ENCODE results near the gene ZNF93. TPM values are rescaled to one million over a fixed set of nuclear protein-coding genes. Genes with fewer than 3 reads are reported as not detected.

The ZNF93 gene
- total and polyA plus RNA-seq, 2 of the 13 experiments (the other 11 are each of a cell fraction or from before 2014, with no cell fraction given) = 0.49 to 0.66 TPM

DNA sequence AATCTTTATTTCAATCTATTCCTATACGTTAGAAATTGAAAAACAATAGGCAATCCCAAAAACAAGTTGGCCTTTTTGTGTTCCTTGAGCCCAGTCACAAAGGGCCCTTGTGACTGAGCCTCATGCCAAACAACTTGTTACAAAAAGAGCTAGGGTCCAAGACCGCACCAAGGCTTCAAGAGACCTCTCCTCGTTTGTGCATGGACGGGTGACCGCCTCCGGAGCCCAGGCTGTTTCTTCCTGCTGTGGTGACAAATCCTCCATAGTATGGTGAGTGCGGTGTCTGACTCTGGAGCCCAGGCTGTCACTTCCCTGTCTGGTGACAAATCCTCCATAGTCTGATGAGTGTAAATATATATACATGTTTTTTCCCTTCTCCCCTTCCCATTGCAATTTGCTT is 63.7 kb downstream of the ZNF93 start:
- Histone ChIP-seq H2AFZ (ENCODE audit: low read length) (no peak overlapping the region), H3K4me3 (replicated peaks in 1 of 3; ENCODE audit: insufficient read depth in 1 of 3, low read depth in 2 of 3, low read length in 3 of 3) (no peak overlapping the region), H3K4me2 (ENCODE audit: low read depth, low read length) (no peak overlapping the region), H3K9ac (ENCODE audit: insufficient read depth, low read depth, low read length) (no peak overlapping the region), H3K27me3 (ENCODE audit: control insufficient read depth in 1 of 2, insufficient read depth in 2 of 2, low read length in 2 of 2) (no peaks in the 10 kb centered on the region), H3K4me1 (ENCODE audit: insufficient read depth, low read length) (no peaks in the 10 kb centered on the region), H3K36me3 (replicated peaks in 1 of 2; ENCODE audit: control insufficient read depth in 1 of 2, insufficient read depth in 2 of 2, low read length in 2 of 2) (no peaks in the 10 kb centered on the region), H4K20me1 (ENCODE audit: insufficient read depth, low read length) (no peaks in the 10 kb centered on the region), H3K79me2 (ENCODE audit: insufficient read depth, low read length) (no peaks in the 10 kb centered on the region), H3K9me3 (ENCODE audit: low read length) (peaks cover 49% of the 10 kb centered on the region), H3K27ac (ENCODE audit: extremely low read length, insufficient read depth, low read length) (no peak overlapping the region)
- no TSS peak for BruUV-seq (replicated peaks)
- no peak for ATAC-seq
- ChIA-PET CTCF (ENCODE audit: low intra/inter-chr PET ratio, low total read pairs) (no interaction called here), POLR2A (no interaction called here)
- DNase-seq (ENCODE audit: low spot score) = no peak
- in situ Hi-C loops (cut with HindIII; ENCODE audit: extremely low pct_ligation_motif_present, low pct_unique_long_range_greater_than_20kb) (loop anchor here (25.0 kb wide), 1 partner anchor 427 kb away; the partner anchor contains the start of genes CILP2 and YJEFN3), intact Hi-C loops (cut with micrococcal nuclease; ENCODE audit: unreplicated experiment) (no loop called here)
- FAIRE-seq = no peak
- 4% methylated on average over 3 of the region's 7 CpGs for WGBS (ENCODE audit: low lambda C conversion rate)
- TF ChIP-seq, protein P1, sequence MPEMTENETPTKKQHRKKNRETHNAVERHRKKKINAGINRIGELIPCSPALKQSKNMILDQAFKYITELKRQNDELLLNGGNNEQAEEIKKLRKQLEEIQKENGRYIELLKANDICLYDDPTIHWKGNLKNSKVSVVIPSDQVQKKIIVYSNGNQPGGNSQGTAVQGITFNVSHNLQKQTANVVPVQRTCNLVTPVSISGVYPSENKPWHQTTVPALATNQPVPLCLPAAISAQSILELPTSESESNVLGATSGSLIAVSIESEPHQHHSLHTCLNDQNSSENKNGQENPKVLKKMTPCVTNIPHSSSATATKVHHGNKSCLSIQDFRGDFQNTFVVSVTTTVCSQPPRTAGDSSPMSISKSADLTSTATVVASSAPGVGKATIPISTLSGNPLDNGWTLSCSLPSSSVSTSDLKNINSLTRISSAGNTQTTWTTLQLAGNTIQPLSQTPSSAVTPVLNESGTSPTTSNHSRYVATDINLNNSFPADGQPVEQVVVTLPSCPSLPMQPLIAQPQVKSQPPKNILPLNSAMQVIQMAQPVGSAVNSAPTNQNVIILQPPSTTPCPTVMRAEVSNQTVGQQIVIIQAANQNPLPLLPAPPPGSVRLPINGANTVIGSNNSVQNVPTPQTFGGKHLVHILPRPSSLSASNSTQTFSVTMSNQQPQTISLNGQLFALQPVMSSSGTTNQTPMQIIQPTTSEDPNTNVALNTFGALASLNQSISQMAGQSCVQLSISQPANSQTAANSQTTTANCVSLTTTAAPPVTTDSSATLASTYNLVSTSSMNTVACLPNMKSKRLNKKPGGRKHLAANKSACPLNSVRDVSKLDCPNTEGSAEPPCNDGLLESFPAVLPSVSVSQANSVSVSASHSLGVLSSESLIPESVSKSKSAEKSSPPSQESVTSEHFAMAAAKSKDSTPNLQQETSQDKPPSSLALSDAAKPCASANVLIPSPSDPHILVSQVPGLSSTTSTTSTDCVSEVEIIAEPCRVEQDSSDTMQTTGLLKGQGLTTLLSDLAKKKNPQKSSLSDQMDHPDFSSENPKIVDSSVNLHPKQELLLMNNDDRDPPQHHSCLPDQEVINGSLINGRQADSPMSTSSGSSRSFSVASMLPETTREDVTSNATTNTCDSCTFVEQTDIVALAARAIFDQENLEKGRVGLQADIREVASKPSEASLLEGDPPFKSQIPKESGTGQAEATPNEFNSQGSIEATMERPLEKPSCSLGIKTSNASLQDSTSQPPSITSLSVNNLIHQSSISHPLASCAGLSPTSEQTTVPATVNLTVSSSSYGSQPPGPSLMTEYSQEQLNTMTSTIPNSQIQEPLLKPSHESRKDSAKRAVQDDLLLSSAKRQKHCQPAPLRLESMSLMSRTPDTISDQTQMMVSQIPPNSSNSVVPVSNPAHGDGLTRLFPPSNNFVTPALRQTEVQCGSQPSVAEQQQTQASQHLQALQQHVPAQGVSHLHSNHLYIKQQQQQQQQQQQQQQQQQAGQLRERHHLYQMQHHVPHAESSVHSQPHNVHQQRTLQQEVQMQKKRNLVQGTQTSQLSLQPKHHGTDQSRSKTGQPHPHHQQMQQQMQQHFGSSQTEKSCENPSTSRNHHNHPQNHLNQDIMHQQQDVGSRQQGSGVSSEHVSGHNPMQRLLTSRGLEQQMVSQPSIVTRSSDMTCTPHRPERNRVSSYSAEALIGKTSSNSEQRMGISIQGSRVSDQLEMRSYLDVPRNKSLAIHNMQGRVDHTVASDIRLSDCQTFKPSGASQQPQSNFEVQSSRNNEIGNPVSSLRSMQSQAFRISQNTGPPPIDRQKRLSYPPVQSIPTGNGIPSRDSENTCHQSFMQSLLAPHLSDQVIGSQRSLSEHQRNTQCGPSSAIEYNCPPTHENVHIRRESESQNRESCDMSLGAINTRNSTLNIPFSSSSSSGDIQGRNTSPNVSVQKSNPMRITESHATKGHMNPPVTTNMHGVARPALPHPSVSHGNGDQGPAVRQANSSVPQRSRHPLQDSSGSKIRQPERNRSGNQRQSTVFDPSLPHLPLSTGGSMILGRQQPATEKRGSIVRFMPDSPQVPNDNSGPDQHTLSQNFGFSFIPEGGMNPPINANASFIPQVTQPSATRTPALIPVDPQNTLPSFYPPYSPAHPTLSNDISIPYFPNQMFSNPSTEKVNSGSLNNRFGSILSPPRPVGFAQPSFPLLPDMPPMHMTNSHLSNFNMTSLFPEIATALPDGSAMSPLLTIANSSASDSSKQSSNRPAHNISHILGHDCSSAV (CRISPR knock-in tag; IDR thresholded peaks at IDR 0.05; ENCODE audit: borderline replicate concordance) = no peak
- no peak for TF ChIP-seq AGO2 (optimal IDR thresholded peaks at IDR 0.05; ENCODE audit: low read depth, low read length)
- TF ChIP-seq ZNF704 (CRISPR knock-in tag; IDR thresholded peaks at IDR 0.05; ENCODE audit: borderline replicate concordance) = no peak
- TF ChIP-seq, protein P2, sequence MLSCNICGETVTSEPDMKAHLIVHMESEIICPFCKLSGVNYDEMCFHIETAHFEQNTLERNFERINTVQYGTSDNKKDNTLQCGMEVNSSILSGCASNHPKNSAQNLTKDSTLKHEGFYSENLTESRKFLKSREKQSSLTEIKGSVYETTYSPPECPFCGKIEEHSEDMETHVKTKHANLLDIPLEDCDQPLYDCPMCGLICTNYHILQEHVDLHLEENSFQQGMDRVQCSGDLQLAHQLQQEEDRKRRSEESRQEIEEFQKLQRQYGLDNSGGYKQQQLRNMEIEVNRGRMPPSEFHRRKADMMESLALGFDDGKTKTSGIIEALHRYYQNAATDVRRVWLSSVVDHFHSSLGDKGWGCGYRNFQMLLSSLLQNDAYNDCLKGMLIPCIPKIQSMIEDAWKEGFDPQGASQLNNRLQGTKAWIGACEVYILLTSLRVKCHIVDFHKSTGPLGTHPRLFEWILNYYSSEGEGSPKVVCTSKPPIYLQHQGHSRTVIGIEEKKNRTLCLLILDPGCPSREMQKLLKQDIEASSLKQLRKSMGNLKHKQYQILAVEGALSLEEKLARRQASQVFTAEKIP (CRISPR knock-in tag; IDR thresholded peaks at IDR 0.05; ENCODE audit: borderline replicate concordance) = no peak
- no peak for TF ChIP-seq ZNF75D (CRISPR knock-in tag; IDR thresholded peaks at IDR 0.05; ENCODE audit: borderline replicate concordance)
- no peak for TF ChIP-seq KDM1A (CRISPR knock-in tag; IDR thresholded peaks at IDR 0.05)
- TF ChIP-seq RARG (CRISPR knock-in tag; IDR thresholded peaks at IDR 0.05; ENCODE audit: low read depth) = no peak
- TF ChIP-seq SMARCE1 (IDR thresholded peaks at IDR 0.05; ENCODE audit: borderline replicate concordance) = no peak
- TF ChIP-seq ZNF383 (CRISPR knock-in tag; IDR thresholded peaks at IDR 0.05; ENCODE audit: borderline replicate concordance) = no peak
- TF ChIP-seq PATZ1 (CRISPR knock-in tag; IDR thresholded peaks at IDR 0.05) = no peak
- TF ChIP-seq ZNF816 (CRISPR knock-in tag; IDR thresholded peaks at IDR 0.05; ENCODE audit: borderline replicate concordance) = no peak

All from HepG2 (cell line).